ENCODE results near the gene ADAM33. TPM values are rescaled to one million over a fixed set of nuclear protein-coding genes. Genes with fewer than 3 reads are reported as not detected.

Gene ADAM33
- total RNA-seq, 1 donor from 2014 or later, result 0.53 TPM

- FAIRE-seq (no peak), DNase-seq (ENCODE audit: low read depth) (no peak)
- H3K4me3 ChIP-seq (ENCODE audit: low read depth, low read length), result no peak overlapping the region
- no peak for TF ChIP-seq CTCF (IDR thresholded peaks at IDR 0.05; ENCODE audit: insufficient read depth, low read length, severe bottlenecking)
- peaks cover 1% of the 10 kb centered on the region for H3K36me3 ChIP-seq (ENCODE audit: control insufficient read depth, insufficient read depth, low read length)
- peaks cover 2% of the 10 kb centered on the region for H3K27me3 ChIP-seq (ENCODE audit: control insufficient read depth, insufficient read depth, low read length)
Observed at GRCh38 chr20:3653921-3654320, 27.9 kb downstream of the ADAM33 start.

GRCh38 chr20:3652676-3653596 is 28.9 kb downstream of the ADAM33 start:
- no peak for DNase-seq (ENCODE audit: low read depth)
- Histone ChIP-seq H3K27me3 (ENCODE audit: control insufficient read depth, insufficient read depth, low read length) (peaks cover under 1% of the 10 kb centered on the region), H3K36me3 (ENCODE audit: control insufficient read depth, insufficient read depth, low read length) (peaks cover 2% of the 10 kb centered on the region), H3K4me3 (ENCODE audit: low read depth, low read length) (no peak overlapping the region)
- no peak for FAIRE-seq
- no peak for TF ChIP-seq CTCF (IDR thresholded peaks at IDR 0.05; ENCODE audit: insufficient read depth, low read length, severe bottlenecking)

- Histone ChIP-seq H3K36me3 (ENCODE audit: control insufficient read depth, insufficient read depth, low read length) (peaks cover 3% of the 10 kb centered on the region), H3K27me3 (ENCODE audit: control insufficient read depth, insufficient read depth, low read length) (no peaks in the 10 kb centered on the region), H3K4me3 (ENCODE audit: low read depth, low read length) (no peak overlapping the region)
- no peak for TF ChIP-seq CTCF (IDR thresholded peaks at IDR 0.05; ENCODE audit: insufficient read depth, low read length, severe bottlenecking)
- DNase-seq (ENCODE audit: low read depth) (no peak), FAIRE-seq (no peak)
Observed at GRCh38 chr20:3652221-3652620, 29.6 kb downstream of the ADAM33 start.

GRCh38 chr20:3651204-3651962 is 30.4 kb downstream of the ADAM33 start:
- Histone ChIP-seq H3K36me3 (ENCODE audit: control insufficient read depth, insufficient read depth, low read length) (peaks cover 5% of the 10 kb centered on the region), H3K4me3 (ENCODE audit: low read depth, low read length) (no peak overlapping the region), H3K27me3 (ENCODE audit: control insufficient read depth, insufficient read depth, low read length) (no peaks in the 10 kb centered on the region)
- TF ChIP-seq CTCF (IDR thresholded peaks at IDR 0.05; ENCODE audit: insufficient read depth, low read length, severe bottlenecking), result no peak
- FAIRE-seq, result no peak
- no peak for DNase-seq (ENCODE audit: low read depth)

- TF ChIP-seq CTCF (IDR thresholded peaks at IDR 0.05; ENCODE audit: insufficient read depth, low read length, severe bottlenecking), result no peak
- no peaks in the 10 kb centered on the region for H3K27me3 ChIP-seq (ENCODE audit: control insufficient read depth, insufficient read depth, low read length)
- no peak overlapping the region for H3K4me3 ChIP-seq (ENCODE audit: low read depth, low read length)
- DNase-seq (ENCODE audit: low read depth) (no peak), FAIRE-seq (no peak)
- H3K36me3 ChIP-seq (ENCODE audit: control insufficient read depth, insufficient read depth, low read length), result peaks cover 15% of the 10 kb centered on the region
Observed at GRCh38 chr20:3648951-3649350, 32.9 kb downstream of the ADAM33 start.

All from bronchial epithelial cell (primary cell).